Measurements from ENCODE around the gene CBL.

- TF ChIP-seq FOXM1 (IDR thresholded peaks at IDR 0.05; ENCODE audit: borderline replicate concordance, low read depth) (no peak), EGR1 (IDR thresholded peaks at IDR 0.05) (no peak), REST (IDR thresholded peaks at IDR 0.05; ENCODE audit: low read depth) (no peak), TAF1 (IDR thresholded peaks at IDR 0.05; ENCODE audit: low read depth) (no peak), MAX (IDR thresholded peaks at IDR 0.05) (no peak), RAD21 (IDR thresholded peaks at IDR 0.05; ENCODE audit: low read depth) (no peak), USF1 (IDR thresholded peaks at IDR 0.05) (no peak), ZBTB7A (IDR thresholded peaks at IDR 0.05; ENCODE audit: low read depth) (no peak), TCF12 (IDR thresholded peaks at IDR 0.05; ENCODE audit: low read depth) (no peak), EP300 (IDR thresholded peaks at IDR 0.05; ENCODE audit: borderline replicate concordance) (no peak), YY1 (IDR thresholded peaks at IDR 0.05; ENCODE audit: low read depth) (no peak), CEBPB (IDR thresholded peaks at IDR 0.05) (no peak)
These were observed 24.3 kb upstream of the CBL start for GRCh38 chr11:119181677-119182412.

Data from Ishikawa (cell line).